Fibroblast of upper back skin (primary cell): Measurements from ENCODE around the gene CDH26.

Experiments
- DNase-seq: peaks from one replicate; pipeline ENCODE4 v3.0.0-alpha.2; 2013

The CDH26 gene

GRCh38 chr20:60020251-60020650, 62.0 kb downstream of the CDH26 start:
- no peak for DNase-seq

- DNase-seq: no peak
These were observed 62.9 kb downstream of the CDH26 start for GRCh38 chr20:60021104-60021503.

GRCh38 chr20:60022849-60023248, 64.6 kb downstream of the CDH26 start:
- DNase-seq: no peak

GRCh38 chr20:60024245-60024644, 66.0 kb downstream of the CDH26 start:
- DNase-seq: no peak

- no peak for DNase-seq
These were observed 66.6 kb downstream of the CDH26 start for GRCh38 chr20:60024801-60025200.

- DNase-seq: no peak
These were observed 67.8 kb downstream of the CDH26 start for GRCh38 chr20:60026010-60026409.

GRCh38 chr20:60030471-60030870, 72.2 kb downstream of the CDH26 start:
- DNase-seq: no peak

- DNase-seq: no peak
These were observed 72.9 kb downstream of the CDH26 start for GRCh38 chr20:60031107-60031506.

- no peak for DNase-seq
These were observed 76.2 kb downstream of the CDH26 start for GRCh38 chr20:60034231-60035110.

- DNase-seq: no peak
These were observed 77.3 kb downstream of the CDH26 start for GRCh38 chr20:60035486-60035885.

GRCh38 chr20:60036346-60036745, 78.1 kb downstream of the CDH26 start:
- DNase-seq: no peak

- DNase-seq: peak; percentile 76
These were observed 78.7 kb downstream of the CDH26 start for GRCh38 chr20:60036746-60037499.

GRCh38 chr20:60038400-60039008, 80.3 kb downstream of the CDH26 start:
- DNase-seq: no peak

- DNase-seq: no peak
These were observed 81.3 kb downstream of the CDH26 start for GRCh38 chr20:60039526-60039925.

GRCh38 chr20:60040471-60041162, 82.4 kb downstream of the CDH26 start:
- DNase-seq: no peak

- DNase-seq: peak; percentile 91
These were observed 83.4 kb downstream of the CDH26 start for GRCh38 chr20:60041436-60042165.

GRCh38 chr20:60043435-60043834, 85.2 kb downstream of the CDH26 start:
- no peak for DNase-seq

GRCh38 chr20:60046011-60046413, 87.8 kb downstream of the CDH26 start:
- DNase-seq: peak; percentile 94

- DNase-seq: no peak
These were observed 88.2 kb downstream of the CDH26 start for GRCh38 chr20:60046436-60046835.

- no peak for DNase-seq
These were observed 88.6 kb downstream of the CDH26 start for GRCh38 chr20:60046860-60047259.

- no peak for DNase-seq
These were observed 90.7 kb downstream of the CDH26 start for GRCh38 chr20:60048634-60049521.
